OCI-LY7 (cell line): ENCODE data around the gene ELK3. TPM values are rescaled to one million over a fixed set of nuclear protein-coding genes. Genes with fewer than 3 reads are reported as not detected.

ENCODE experiments used
- BruUV-seq: library from RNA; stranded (reverse); fragments of 400-500 nt; replicated peaks from 2 replicates; lab custom pipeline; 2021; lab: Mats Ljungman, UMichigan
- CTCF ChIA-PET: fragments of 300-600 bp; sonication (Branson Sonifier 250); formaldehyde crosslinking; loops from one replicate; lab custom pipeline; 2022; ENCODE audit warnings: antibody characterized with exemption; ENCODE audit not compliant: unreplicated experiment; lab: Charles Lee
- POLR2A ChIA-PET: fragments of 300-600 bp; sonication (Branson Sonifier 250); formaldehyde crosslinking; loops from one replicate; lab custom pipeline; 2022; ENCODE audit warnings: antibody characterized with exemption; lab: Charles Lee
- DNase-seq: peaks from one replicate; pipeline ENCODE4 v3.0.0-alpha.2; 2015; ENCODE audit warnings: low spot score
- H2AFZ ChIP-seq: fragments of 200-600 bp; sonication (generic), shearing (Covaris generic); 2 replicates; pipeline ENCODE4 v1.6.1; 2014; ENCODE audit warnings: mild to moderate bottlenecking, antibody characterized with exemption, low read length, moderate library complexity
- H3K27ac ChIP-seq: fragments of 200-600 bp; sonication (generic); 2 replicates; pipeline ENCODE4 v1.5.1; 2014; ENCODE audit warnings: mixed run types, low read depth, mild to moderate bottlenecking, moderate library complexity, low read length, inconsistent platforms; ENCODE audit not compliant: poor library complexity, severe bottlenecking
- H3K36me3 ChIP-seq: fragments of 200-600 bp; sonication (generic); 2 replicates; pipeline ENCODE4 v1.6.1; 2014; ENCODE audit warnings: mild to moderate bottlenecking, antibody characterized with exemption, low read length, moderate library complexity, mixed read lengths; ENCODE audit not compliant: insufficient read depth
- H3K4me1 ChIP-seq: fragments of 200-600 bp; sonication (generic); 2 replicates; pipeline ENCODE4 v1.5.1; 2014; ENCODE audit warnings: mild to moderate bottlenecking, low read length; ENCODE audit not compliant: insufficient read depth, poor library complexity, severe bottlenecking
- H3K4me2 ChIP-seq: fragments of 200-600 bp; sonication (generic); 2 replicates; pipeline ENCODE4 v1.6.1; 2014; ENCODE audit warnings: mild to moderate bottlenecking, low read length
- H3K4me3 ChIP-seq: fragments of 200-600 bp; sonication (generic); 2 replicates; pipeline ENCODE4 v1.5.1; 2014; ENCODE audit warnings: mild to moderate bottlenecking, low read depth, low read length; ENCODE audit not compliant: poor library complexity, severe bottlenecking
- H3K79me2 ChIP-seq: fragments of 200-600 bp; sonication (generic); 2 replicates; pipeline ENCODE4 v1.6.1; 2016; ENCODE audit warnings: low read depth, mild to moderate bottlenecking, low read length, moderate library complexity, mixed read lengths; ENCODE audit not compliant: insufficient read depth
- H3K9me2 ChIP-seq: fragments of 200-600 bp; sonication (generic); 2 replicates; pipeline ENCODE4 v1.6.1; 2016; ENCODE audit warnings: mild to moderate bottlenecking, low read length, mixed read lengths; ENCODE audit not compliant: insufficient read depth
- H3K9me3 ChIP-seq: fragments of 200-600 bp; sonication (generic); 2 replicates; pipeline ENCODE4 v1.6.1; 2014; ENCODE audit warnings: mild to moderate bottlenecking, mixed run types, low read length, mixed read lengths
- H4K20me1 ChIP-seq: fragments of 200-600 bp; sonication (generic); 2 replicates; pipeline ENCODE4 v1.6.1; 2014; ENCODE audit warnings: mild to moderate bottlenecking, antibody characterized with exemption, low read length, moderate library complexity, mixed read lengths; ENCODE audit not compliant: insufficient read depth
- EZH2phosphoT487 ChIP-seq: fragments of 200-600 bp; sonication (generic); IDR thresholded peaks from 2 replicates; pipeline ENCODE4 v1.6.1; 2018; ENCODE audit warnings: low read depth, borderline replicate concordance, mild to moderate bottlenecking, mixed run types, antibody characterized with exemption, low read length, moderate library complexity, mixed read lengths
- intact Hi-C: fragments of 100-400 bp; cut with micrococcal nuclease; formaldehyde crosslinking; loops from one replicate; pipeline ENCODE4 v1.10.0; 2022; ENCODE audit not compliant: unreplicated experiment
- total RNA-seq, 2 experiments: library from RNA; depleted of rRNA in 1 of 2; stranded (reverse); fragments of >200 nt in 1 of 2; shearing (Covaris generic) in 1 of 2; gene quantifications; 2 replicates each; pipeline ENCODE4 v1.2.3, GENCODE V29; 2014 to 2022
- TF ChIP-seq, protein P1 (sequence below): fragments of 200-600 bp; sonication (generic); conservative IDR thresholded peaks from 2 replicates; pipeline ENCODE4 v1.5.1; 2014; ENCODE audit warnings: mild to moderate bottlenecking, antibody characterized with exemption, low read length, moderate library complexity, mixed read lengths

The ELK3 gene
- total RNA-seq, 2 experiments from 2014 or later = 1.9 to 4.2 TPM

DNA sequence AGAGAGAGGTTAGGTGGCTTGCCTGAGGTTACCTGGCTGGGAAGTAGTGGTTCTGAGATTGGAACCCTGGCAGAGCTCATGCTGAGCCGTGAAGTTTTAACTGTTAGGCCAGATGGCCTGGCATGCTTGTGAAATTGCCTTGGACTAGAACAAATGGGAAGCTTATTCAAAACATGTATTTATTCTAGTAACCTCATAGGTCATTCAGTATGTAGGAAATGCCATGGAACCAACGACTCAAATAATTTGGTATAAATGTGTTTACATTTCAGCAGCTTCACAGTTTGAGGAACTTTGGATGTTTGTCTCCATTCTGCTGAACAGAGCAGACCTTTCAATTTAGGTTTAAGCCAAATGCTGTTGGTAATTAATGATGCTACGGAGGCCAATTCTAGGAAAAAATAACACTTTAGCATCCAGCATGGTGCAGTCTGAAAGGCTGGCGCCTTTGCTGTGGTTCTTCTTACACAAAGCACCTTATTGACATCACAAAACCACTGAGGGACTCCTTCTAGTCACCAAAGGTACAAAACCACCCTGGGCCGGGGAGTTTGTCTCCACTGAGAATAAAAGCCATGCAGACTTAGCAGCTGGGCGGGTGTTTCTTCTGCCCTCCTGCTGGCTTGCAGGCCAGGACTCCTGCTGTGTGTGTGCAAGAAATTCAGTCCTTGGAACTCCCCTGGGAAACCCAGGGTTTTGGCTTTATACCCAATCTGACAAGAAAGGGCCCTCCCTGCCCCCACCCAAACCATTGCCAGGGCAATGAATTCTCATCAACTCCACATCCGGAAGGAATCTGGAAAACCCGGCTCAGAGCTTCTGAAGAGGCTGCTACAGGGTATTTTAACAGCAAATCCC, 64.2 kb downstream of the ELK3 start:
- Histone ChIP-seq H3K4me3 (no peak overlapping the region), H3K9me3 (no peaks in the 10 kb centered on the region), H3K36me3 (peaks cover 20% of the 10 kb centered on the region), H4K20me1 (no peaks in the 10 kb centered on the region), H3K4me2 (no peak overlapping the region), H3K9me2 (no peaks in the 10 kb centered on the region), H2AFZ (no peak overlapping the region), H3K27ac (no peak overlapping the region), H3K4me1 (no peaks in the 10 kb centered on the region), H3K79me2 (no peaks in the 10 kb centered on the region)
- no TSS peak for BruUV-seq
- CTCF ChIA-PET = interaction anchor here (0.6 kb wide), 1 partner anchor 251 kb away, joined by 3 read pairs; no protein-coding TSS in a partner anchor
- TF ChIP-seq, protein P1, sequence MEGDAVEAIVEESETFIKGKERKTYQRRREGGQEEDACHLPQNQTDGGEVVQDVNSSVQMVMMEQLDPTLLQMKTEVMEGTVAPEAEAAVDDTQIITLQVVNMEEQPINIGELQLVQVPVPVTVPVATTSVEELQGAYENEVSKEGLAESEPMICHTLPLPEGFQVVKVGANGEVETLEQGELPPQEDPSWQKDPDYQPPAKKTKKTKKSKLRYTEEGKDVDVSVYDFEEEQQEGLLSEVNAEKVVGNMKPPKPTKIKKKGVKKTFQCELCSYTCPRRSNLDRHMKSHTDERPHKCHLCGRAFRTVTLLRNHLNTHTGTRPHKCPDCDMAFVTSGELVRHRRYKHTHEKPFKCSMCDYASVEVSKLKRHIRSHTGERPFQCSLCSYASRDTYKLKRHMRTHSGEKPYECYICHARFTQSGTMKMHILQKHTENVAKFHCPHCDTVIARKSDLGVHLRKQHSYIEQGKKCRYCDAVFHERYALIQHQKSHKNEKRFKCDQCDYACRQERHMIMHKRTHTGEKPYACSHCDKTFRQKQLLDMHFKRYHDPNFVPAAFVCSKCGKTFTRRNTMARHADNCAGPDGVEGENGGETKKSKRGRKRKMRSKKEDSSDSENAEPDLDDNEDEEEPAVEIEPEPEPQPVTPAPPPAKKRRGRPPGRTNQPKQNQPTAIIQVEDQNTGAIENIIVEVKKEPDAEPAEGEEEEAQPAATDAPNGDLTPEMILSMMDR = no peak
- no peak for TF ChIP-seq EZH2phosphoT487
- POLR2A ChIA-PET = interaction anchor here (0.6 to 1.2 kb wide), 5 partner anchors 8 to 132 kb away, joined by 3 to 7 read pairs (median 3); no protein-coding TSS in a partner anchor
- intact Hi-C loops = no loop called here
- no peak for DNase-seq

DNA sequence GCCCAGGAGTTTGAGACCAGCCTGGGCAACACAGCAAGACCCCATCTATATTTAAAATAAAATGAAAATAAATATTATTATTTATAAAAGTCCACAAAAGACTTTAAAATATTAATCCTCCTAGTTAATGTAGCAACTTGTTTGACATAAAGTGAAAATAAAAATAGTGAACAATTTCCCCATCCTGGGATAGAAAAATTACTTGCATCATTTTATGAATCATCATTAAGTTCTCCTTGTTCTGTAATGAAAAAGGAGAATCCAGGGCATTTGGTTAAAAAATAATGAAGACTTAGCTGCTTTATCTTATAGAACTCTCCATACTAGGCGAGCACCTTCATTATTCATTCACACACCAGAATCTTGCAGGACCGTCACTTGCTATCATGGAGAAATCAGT, 66.1 kb downstream of the ELK3 start:
- CTCF ChIA-PET = no interaction called here
- POLR2A ChIA-PET = interaction anchor here (1.2 kb wide), 1 partner anchor 48 kb away, joined by 3 read pairs; no protein-coding TSS in a partner anchor

More for the DNA sequence above, 66.1 kb downstream of the ELK3 start:
- Histone ChIP-seq H3K4me1 (no peaks in the 10 kb centered on the region), H3K9me2 (no peaks in the 10 kb centered on the region), H3K9me3 (no peaks in the 10 kb centered on the region), H4K20me1 (no peaks in the 10 kb centered on the region), H3K27ac (no peak overlapping the region), H2AFZ (no peak overlapping the region), H3K4me3 (no peak overlapping the region), H3K36me3 (peaks cover 20% of the 10 kb centered on the region), H3K79me2 (no peaks in the 10 kb centered on the region), H3K4me2 (no peak overlapping the region)
- DNase-seq = no peak
- no TSS peak for BruUV-seq
- TF ChIP-seq EZH2phosphoT487 = no peak
- TF ChIP-seq, protein P1 = no peak
- intact Hi-C loops = no loop called here
